GM23248 (cell line): ENCODE data around the gene OLIG2. TPM values are rescaled to one million over a fixed set of nuclear protein-coding genes. Genes with fewer than 3 reads are reported as not detected.

ENCODE experiments used
- DNase-seq: peaks from one replicate; pipeline ENCODE4 v3.0.0-alpha.2; 2015
- H2AFZ ChIP-seq: fragments of 200-600 bp; sonication (generic); 2 replicates; pipeline ENCODE4 v1.6.1; 2016; ENCODE audit warnings: antibody characterized with exemption
- H3F3A ChIP-seq: fragments of 200-600 bp; sonication (generic); 2 replicates; pipeline ENCODE4 v1.6.1; 2016; ENCODE audit warnings: mild to moderate bottlenecking, antibody characterized with exemption, mixed run types; ENCODE audit not compliant: insufficient read depth
- H3K27ac ChIP-seq: fragments of 200-600 bp; sonication (generic); 2 replicates; pipeline ENCODE4 v1.5.1; 2016; ENCODE audit warnings: mild to moderate bottlenecking
- H3K27me3 ChIP-seq: fragments of 200-600 bp; sonication (generic); replicated peaks from 2 replicates; pipeline ENCODE4 v1.6.1; 2016; ENCODE audit warnings: mild to moderate bottlenecking; ENCODE audit not compliant: insufficient read depth
- H3K36me3 ChIP-seq: fragments of 200-600 bp; sonication (generic); 2 replicates; pipeline ENCODE4 v1.6.1; 2016; ENCODE audit warnings: low read depth, mild to moderate bottlenecking
- H3K4me1 ChIP-seq: fragments of 200-600 bp; sonication (generic); 2 replicates; pipeline ENCODE4 v1.6.1; 2016; ENCODE audit warnings: mild to moderate bottlenecking; ENCODE audit not compliant: insufficient read depth
- H3K4me2 ChIP-seq: fragments of 200-600 bp; sonication (generic); one replicate; pipeline ENCODE4 v1.6.1; 2016; ENCODE audit warnings: mild to moderate bottlenecking; ENCODE audit not compliant: unreplicated experiment
- H3K4me3 ChIP-seq: fragments of 200-600 bp; sonication (generic); 2 replicates; pipeline ENCODE4 v1.5.1; 2016; ENCODE audit warnings: mild to moderate bottlenecking
- H3K79me2 ChIP-seq: fragments of 200-600 bp; sonication (generic); 2 replicates; pipeline ENCODE4 v1.6.1; 2016; ENCODE audit warnings: mild to moderate bottlenecking; ENCODE audit not compliant: insufficient read depth
- H3K9ac ChIP-seq: fragments of 200-600 bp; sonication (generic); 2 replicates; pipeline ENCODE4 v1.6.1; 2016; ENCODE audit warnings: mild to moderate bottlenecking
- H3K9me2 ChIP-seq: fragments of 200-600 bp; sonication (generic); 2 replicates; pipeline ENCODE4 v1.6.1; 2016; ENCODE audit warnings: mixed run types, mild to moderate bottlenecking, moderate library complexity; ENCODE audit not compliant: insufficient read depth
- H3K9me3 ChIP-seq: fragments of 200-600 bp; sonication (generic); one replicate; pipeline ENCODE4 v1.6.1; 2017; ENCODE audit warnings: low read depth
- H4K20me1 ChIP-seq: fragments of 200-600 bp; sonication (generic); 2 replicates; pipeline ENCODE4 v1.6.0; 2016; ENCODE audit not compliant: insufficient read depth
- EZH2 ChIP-seq: fragments of 200-600 bp; sonication (generic); IDR thresholded peaks from 2 replicates; pipeline ENCODE4 v1.6.1; 2018; ENCODE audit warnings: antibody characterized with exemption, mild to moderate bottlenecking; ENCODE audit not compliant: insufficient read depth, poor library complexity, severe bottlenecking
- EZH2phosphoT487 ChIP-seq: fragments of 200-600 bp; sonication (generic); IDR thresholded peaks from 2 replicates; pipeline ENCODE4 v1.6.1; 2018; ENCODE audit warnings: antibody characterized with exemption, moderate library complexity, mild to moderate bottlenecking, low read depth; ENCODE audit not compliant: insufficient read depth
- WGBS, 2 experiments: methylation state at CpG; one replicate each; pipeline ENCODE4 v1.1.6; 2015 to 2017; ENCODE audit warnings: low lambda C conversion rate in 2 of 2, low coverage in 1 of 2; ENCODE audit errors: missing lambda C conversion rate in 2 of 2; 5-methylcytosine and 5-hydroxymethylcytosine counted together
- in situ Hi-C: fragments of 300-500 bp; cut with MboI; formaldehyde crosslinking; loops from 2 replicates; pipeline ENCODE4 v1.15.0; 2020
- polyA plus RNA-seq: library from polyadenylated mRNA; unstranded; fragments of >200 nt; fragmentation: Nextera tagmentation; extraction: Ambion mirVana; gene quantifications from 2 replicates; pipeline ENCODE4 v1.2.1, GENCODE V29; 2016
- total RNA-seq: library from RNA; depleted of rRNA; stranded (reverse); fragments of >200 nt; shearing (Covaris generic); gene quantifications from 2 replicates; pipeline ENCODE4 v1.2.3, GENCODE V29; 2014

Gene OLIG2
- total and polyA plus RNA-seq, 2 experiments from 2014 or later = not detected

GRCh38 chr21:33020558-33021100 is 5.1 kb upstream of the OLIG2 start:
- Histone ChIP-seq H3K9me3 (no peaks in the 10 kb centered on the region), H3K27ac (no peak overlapping the region), H3F3A (no peaks in the 10 kb centered on the region), H3K4me2 (no peak overlapping the region), H3K4me3 (no peak overlapping the region), H3K9ac (no peak overlapping the region), H3K79me2 (no peaks in the 10 kb centered on the region), H3K4me1 (no peaks in the 10 kb centered on the region), H2AFZ (no peak overlapping the region), H3K27me3 (peaks cover 97% of the 10 kb centered on the region), H4K20me1 (no peaks in the 10 kb centered on the region), H3K9me2 (no peaks in the 10 kb centered on the region), H3K36me3 (no peaks in the 10 kb centered on the region)
- 5 to 6% methylated on average over 13 to 16 of the region's 16 CpGs for WGBS, 2 experiments
- no peak for DNase-seq
- TF ChIP-seq EZH2 (peak; percentile 28), EZH2phosphoT487 (no peak)
- in situ Hi-C loops = no loop called here

GRCh38 chr21:33021150-33021549 is 4.6 kb upstream of the OLIG2 start:
- peaks cover 97% of the 10 kb centered on the region for H3K27me3 ChIP-seq
- no peak overlapping the region for H3K9ac ChIP-seq
- H3K27ac ChIP-seq = no peak overlapping the region
- no peaks in the 10 kb centered on the region for H3K9me2 ChIP-seq
- no peak overlapping the region for H3K4me2 ChIP-seq
- no peak for TF ChIP-seq EZH2
- no peak for TF ChIP-seq EZH2phosphoT487
- H3K4me1 ChIP-seq = no peaks in the 10 kb centered on the region
- no peak overlapping the region for H2AFZ ChIP-seq
- H3K36me3 ChIP-seq = no peaks in the 10 kb centered on the region
- no peaks in the 10 kb centered on the region for H3K9me3 ChIP-seq
- no peak overlapping the region for H3K4me3 ChIP-seq
- 30 to 36% methylated on average over 8 to 11 of the region's 11 CpGs for WGBS, 2 experiments
- DNase-seq = no peak
- in situ Hi-C loops = no loop called here
- H4K20me1 ChIP-seq = no peaks in the 10 kb centered on the region
- H3F3A ChIP-seq = no peaks in the 10 kb centered on the region
- H3K79me2 ChIP-seq = no peaks in the 10 kb centered on the region

DNA sequence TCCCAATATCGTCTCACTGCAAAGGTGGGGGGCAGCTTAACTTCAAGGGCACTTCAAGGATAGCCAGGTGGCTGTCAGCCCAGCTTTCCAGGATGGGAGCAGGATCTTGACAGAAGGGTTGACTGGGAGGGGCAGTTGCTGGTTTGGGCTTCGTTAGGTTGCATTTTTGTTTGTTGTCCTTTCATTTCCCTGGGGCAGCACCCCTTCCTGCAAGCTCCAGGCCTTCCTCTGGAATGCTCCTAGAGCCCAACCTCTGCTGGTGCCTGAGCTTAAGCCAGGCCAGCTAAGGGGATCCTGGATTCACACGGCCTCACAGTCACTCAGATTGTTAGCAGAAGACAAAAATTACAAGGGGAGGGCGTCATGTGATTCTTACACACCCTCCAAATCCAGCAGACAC is 4.1 kb upstream of the OLIG2 start:
- no peaks in the 10 kb centered on the region for H3K9me2 ChIP-seq
- H3K4me1 ChIP-seq = no peaks in the 10 kb centered on the region
- no peak overlapping the region for H3K9ac ChIP-seq
- in situ Hi-C loops = no loop called here
- no peak overlapping the region for H3K27ac ChIP-seq
- 0 to 2% methylated on average over 4 of the region's 4 CpGs for WGBS, 2 experiments
- no peak overlapping the region for H2AFZ ChIP-seq
- H3K4me2 ChIP-seq = no peak overlapping the region
- peaks cover 97% of the 10 kb centered on the region for H3K27me3 ChIP-seq
- TF ChIP-seq EZH2phosphoT487 = no peak
- TF ChIP-seq EZH2 = no peak
- no peaks in the 10 kb centered on the region for H3K36me3 ChIP-seq
- H4K20me1 ChIP-seq = no peaks in the 10 kb centered on the region
- no peaks in the 10 kb centered on the region for H3F3A ChIP-seq
- H3K9me3 ChIP-seq = no peaks in the 10 kb centered on the region
- no peak for DNase-seq
- H3K79me2 ChIP-seq = no peaks in the 10 kb centered on the region
- H3K4me3 ChIP-seq = no peak overlapping the region

- H2AFZ ChIP-seq = no peak overlapping the region
- no peak overlapping the region for H3K4me2 ChIP-seq
- no peaks in the 10 kb centered on the region for H3K9me2 ChIP-seq
- H3K4me3 ChIP-seq = no peak overlapping the region
- H3F3A ChIP-seq = no peaks in the 10 kb centered on the region
- 31 to 33% methylated on average over 17 of the region's 17 CpGs for WGBS, 2 experiments
- H3K79me2 ChIP-seq = no peaks in the 10 kb centered on the region
- H3K4me1 ChIP-seq = no peaks in the 10 kb centered on the region
- in situ Hi-C loops = no loop called here
- no peak for DNase-seq
- peaks cover 94% of the 10 kb centered on the region for H3K27me3 ChIP-seq
- no peaks in the 10 kb centered on the region for H4K20me1 ChIP-seq
- H3K36me3 ChIP-seq = no peaks in the 10 kb centered on the region
- TF ChIP-seq EZH2phosphoT487 = no peak
- no peak for TF ChIP-seq EZH2
- no peak overlapping the region for H3K9ac ChIP-seq
- no peaks in the 10 kb centered on the region for H3K9me3 ChIP-seq
- no peak overlapping the region for H3K27ac ChIP-seq
Observed at GRCh38 chr21:33022489-33022827, 3.3 kb upstream of the OLIG2 start.
